ENCODE results near the gene ZDHHC20.
"Not testable (repeated sequence)": the region's sequence is repeated elsewhere in the genome, so short reads cannot be mapped to it uniquely, and the experiment has no call there.

- TF ChIP-seq CTCF (conservative IDR thresholded peaks at IDR 0.05; ENCODE audit: low read depth, low read length); EZH2 (IDR thresholded peaks at IDR 0.05; ENCODE audit: low read length, unreplicated experiment); EZH2phosphoT487 (IDR thresholded peaks at IDR 0.05; ENCODE audit: borderline replicate concordance, low read length): not testable (repeated sequence)
These were observed 48.6 kb downstream of the ZDHHC20 start for GRCh38 chr13:21410453-21410852.
